Hepatocyte (in vitro differentiated cells): Measurements from ENCODE around the gene KIRREL3. TPM values are rescaled to one million over a fixed set of nuclear protein-coding genes. Genes with fewer than 3 reads are reported as not detected.
A peak's percentile ranks its signal among the peaks of the same experiment; 100 is the strongest.

ENCODE experiments used
- DNase-seq: peaks from one replicate; pipeline ENCODE4 v3.0.0-alpha.2; 2016; ENCODE audit warnings: low spot score
- H2AFZ ChIP-seq: fragments of 200-600 bp; sonication (generic); 2 replicates; pipeline ENCODE4 v1.6.0; 2016; ENCODE audit warnings: antibody characterized with exemption, mild to moderate bottlenecking
- H3K27ac ChIP-seq: fragments of 200-600 bp; sonication (generic); 2 replicates; pipeline ENCODE4 v1.5.1; 2016; ENCODE audit warnings: mild to moderate bottlenecking
- H3K27me3 ChIP-seq: fragments of 200-600 bp; sonication (generic); 2 replicates; pipeline ENCODE4 v1.6.1; 2016
- H3K36me3 ChIP-seq: fragments of 200-600 bp; sonication (generic); replicated peaks from 2 replicates; pipeline ENCODE4 v1.5.1; 2016; ENCODE audit warnings: low read depth; ENCODE audit not compliant: insufficient read depth
- H3K4me1 ChIP-seq: fragments of 200-600 bp; sonication (generic); 2 replicates; pipeline ENCODE4 v1.5.1; 2016; ENCODE audit warnings: mild to moderate bottlenecking, moderate library complexity; ENCODE audit not compliant: insufficient read depth
- H3K4me2 ChIP-seq: fragments of 200-600 bp; sonication (generic); 2 replicates; pipeline ENCODE4 v1.6.0; 2016
- H3K4me3 ChIP-seq: fragments of 200-600 bp; sonication (generic); 2 replicates; pipeline ENCODE4 v1.5.1; 2016; ENCODE audit warnings: mild to moderate bottlenecking
- H3K79me2 ChIP-seq: fragments of 200-600 bp; sonication (generic); 2 replicates; pipeline ENCODE4 v1.6.0; 2017; ENCODE audit warnings: mild to moderate bottlenecking
- H3K9me2 ChIP-seq: fragments of 200-600 bp; sonication (generic); replicated peaks from 2 replicates; pipeline ENCODE4 v1.6.0; 2017; ENCODE audit warnings: mild to moderate bottlenecking; ENCODE audit not compliant: insufficient read depth
- H3K9me3 ChIP-seq: fragments of 200-600 bp; sonication (generic); 2 replicates; pipeline ENCODE4 v1.5.1; 2016; ENCODE audit warnings: low read depth, mild to moderate bottlenecking
- H4K20me1 ChIP-seq: fragments of 200-600 bp; sonication (generic); 2 replicates; pipeline ENCODE4 v1.6.0; 2016; ENCODE audit warnings: mild to moderate bottlenecking; ENCODE audit not compliant: insufficient read depth, poor library complexity, severe bottlenecking
- EZH2 ChIP-seq: fragments of 200-600 bp; sonication (generic); IDR thresholded peaks from 2 replicates; pipeline ENCODE4 v1.6.1; 2016; ENCODE audit warnings: antibody characterized with exemption, mild to moderate bottlenecking, borderline replicate concordance
- EZH2phosphoT487 ChIP-seq: fragments of 200-600 bp; sonication (generic); IDR thresholded peaks from one replicate; pipeline ENCODE4 v1.6.1; 2018; ENCODE audit warnings: antibody characterized with exemption, mild to moderate bottlenecking, low read depth, moderate library complexity; ENCODE audit not compliant: unreplicated experiment, severe bottlenecking
- WGBS: methylation state at CpG from one replicate; pipeline ENCODE4 v1.1.6; 2016; ENCODE audit warnings: low lambda C conversion rate; ENCODE audit errors: missing lambda C conversion rate; 5-methylcytosine and 5-hydroxymethylcytosine counted together
- polyA plus RNA-seq: library from polyadenylated mRNA; unstranded; fragments of >200 nt; fragmentation: Nextera tagmentation; extraction: Ambion mirVana; gene quantifications from 2 replicates; pipeline ENCODE4 v1.2.1, GENCODE V29; 2016
- total RNA-seq: library from RNA; depleted of rRNA; stranded (reverse); fragments of >200 nt; gene quantifications from 2 replicates; pipeline ENCODE4 v1.2.3, GENCODE V29; 2014
- TF ChIP-seq, protein P1 (sequence below): fragments of 200-600 bp; sonication (generic); IDR thresholded peaks from 2 replicates; pipeline ENCODE4 v1.5.1; 2016; ENCODE audit warnings: antibody characterized with exemption, mild to moderate bottlenecking; ENCODE audit not compliant: poor library complexity

The KIRREL3 gene
- total and polyA plus RNA-seq, 2 experiments from 2014 or later: 0.33 to 0.86 TPM

DNA sequence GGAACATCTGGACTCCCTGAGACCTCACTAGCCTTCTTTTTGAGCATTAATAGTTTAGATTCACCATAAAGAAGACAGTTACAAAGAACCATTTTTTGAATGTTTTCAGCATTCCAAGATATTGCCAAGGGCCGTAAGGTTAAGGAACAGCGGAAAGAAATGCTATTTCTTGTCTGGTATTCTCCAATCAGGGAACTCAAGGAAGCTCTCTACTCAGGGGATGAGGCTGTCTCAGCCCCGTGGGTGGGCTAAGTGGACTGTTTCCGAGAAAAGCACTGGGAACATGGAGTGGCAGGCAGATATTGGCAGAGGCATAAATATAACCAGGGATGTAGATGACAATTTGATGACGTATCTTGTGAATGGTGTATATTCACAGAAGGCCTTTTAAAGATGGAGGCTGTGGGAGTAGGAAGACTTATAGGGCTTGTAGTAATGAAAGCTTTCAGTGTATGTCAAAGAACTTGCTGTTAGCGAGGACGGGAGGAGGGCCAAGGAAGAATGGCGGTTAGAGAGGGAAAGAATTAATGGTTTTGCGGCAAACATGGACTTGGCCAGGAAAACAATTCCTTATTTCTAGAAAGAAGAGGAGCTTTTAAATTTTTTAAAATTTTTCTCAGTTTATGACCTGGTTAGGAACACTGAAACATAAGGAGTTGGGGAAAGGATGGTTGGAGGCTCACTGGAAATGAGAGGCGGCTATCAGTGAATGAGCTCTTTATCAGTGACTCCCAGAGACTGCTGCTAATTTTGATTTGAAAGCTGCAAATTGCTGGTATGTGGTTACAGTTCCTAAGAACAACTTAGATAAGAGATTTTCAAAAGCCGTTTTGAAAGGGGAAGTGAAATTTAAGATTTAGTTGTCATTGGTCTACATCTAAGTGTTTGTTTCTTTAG is 580.5 kb downstream of the KIRREL3 start:
- H3K79me2 ChIP-seq: no peaks in the 10 kb centered on the region
- no peak overlapping the region for H3K4me3 ChIP-seq
- no peak overlapping the region for H3K4me2 ChIP-seq
- TF ChIP-seq, protein P1, sequence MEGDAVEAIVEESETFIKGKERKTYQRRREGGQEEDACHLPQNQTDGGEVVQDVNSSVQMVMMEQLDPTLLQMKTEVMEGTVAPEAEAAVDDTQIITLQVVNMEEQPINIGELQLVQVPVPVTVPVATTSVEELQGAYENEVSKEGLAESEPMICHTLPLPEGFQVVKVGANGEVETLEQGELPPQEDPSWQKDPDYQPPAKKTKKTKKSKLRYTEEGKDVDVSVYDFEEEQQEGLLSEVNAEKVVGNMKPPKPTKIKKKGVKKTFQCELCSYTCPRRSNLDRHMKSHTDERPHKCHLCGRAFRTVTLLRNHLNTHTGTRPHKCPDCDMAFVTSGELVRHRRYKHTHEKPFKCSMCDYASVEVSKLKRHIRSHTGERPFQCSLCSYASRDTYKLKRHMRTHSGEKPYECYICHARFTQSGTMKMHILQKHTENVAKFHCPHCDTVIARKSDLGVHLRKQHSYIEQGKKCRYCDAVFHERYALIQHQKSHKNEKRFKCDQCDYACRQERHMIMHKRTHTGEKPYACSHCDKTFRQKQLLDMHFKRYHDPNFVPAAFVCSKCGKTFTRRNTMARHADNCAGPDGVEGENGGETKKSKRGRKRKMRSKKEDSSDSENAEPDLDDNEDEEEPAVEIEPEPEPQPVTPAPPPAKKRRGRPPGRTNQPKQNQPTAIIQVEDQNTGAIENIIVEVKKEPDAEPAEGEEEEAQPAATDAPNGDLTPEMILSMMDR: no peak
- TF ChIP-seq EZH2phosphoT487 (no peak), EZH2 (no peak)
- H3K4me1 ChIP-seq: peaks cover 17% of the 10 kb centered on the region
- no peaks in the 10 kb centered on the region for H4K20me1 ChIP-seq
- no peak overlapping the region for H2AFZ ChIP-seq
- H3K27me3 ChIP-seq: no peaks in the 10 kb centered on the region
- H3K9me3 ChIP-seq: no peaks in the 10 kb centered on the region
- WGBS: 71% methylated on average over 11 of the region's 11 CpGs
- H3K9me2 ChIP-seq: no peaks in the 10 kb centered on the region
- DNase-seq: no peak
- no peaks in the 10 kb centered on the region for H3K36me3 ChIP-seq
- H3K27ac ChIP-seq: peak overlapping the region; percentile 61

DNA sequence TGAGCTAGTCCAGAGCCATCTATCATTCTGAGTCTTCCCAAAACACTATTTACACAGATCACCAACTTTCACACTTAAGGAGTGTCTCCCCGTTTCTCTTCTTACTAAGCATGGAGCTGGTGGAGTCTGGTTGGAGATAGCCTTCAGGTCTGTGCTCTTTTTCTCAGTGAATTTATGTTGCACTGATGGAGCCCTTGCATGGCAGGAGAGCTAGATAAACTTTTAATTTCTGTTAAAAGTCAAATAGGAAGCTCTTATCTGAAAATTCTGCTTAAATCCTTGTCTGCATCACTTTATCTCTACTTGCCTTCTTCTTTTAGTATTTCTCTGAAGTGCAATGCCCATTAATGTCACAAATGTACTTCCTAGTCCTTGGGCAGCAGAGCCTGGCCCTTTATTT is 581.7 kb downstream of the KIRREL3 start:
- Histone ChIP-seq H3K9me3 (no peaks in the 10 kb centered on the region), H3K4me1 (peaks cover 22% of the 10 kb centered on the region), H2AFZ (no peak overlapping the region), H3K4me3 (no peak overlapping the region), H3K27me3 (no peaks in the 10 kb centered on the region), H3K4me2 (no peak overlapping the region), H3K36me3 (no peaks in the 10 kb centered on the region), H3K9me2 (no peaks in the 10 kb centered on the region), H4K20me1 (no peaks in the 10 kb centered on the region), H3K79me2 (no peaks in the 10 kb centered on the region), H3K27ac (no peak overlapping the region)
- WGBS: 0% methylated on average over 1 of the region's 1 CpG
- TF ChIP-seq EZH2phosphoT487: no peak
- TF ChIP-seq, protein P1: no peak
- no peak for TF ChIP-seq EZH2
- DNase-seq: no peak

DNA sequence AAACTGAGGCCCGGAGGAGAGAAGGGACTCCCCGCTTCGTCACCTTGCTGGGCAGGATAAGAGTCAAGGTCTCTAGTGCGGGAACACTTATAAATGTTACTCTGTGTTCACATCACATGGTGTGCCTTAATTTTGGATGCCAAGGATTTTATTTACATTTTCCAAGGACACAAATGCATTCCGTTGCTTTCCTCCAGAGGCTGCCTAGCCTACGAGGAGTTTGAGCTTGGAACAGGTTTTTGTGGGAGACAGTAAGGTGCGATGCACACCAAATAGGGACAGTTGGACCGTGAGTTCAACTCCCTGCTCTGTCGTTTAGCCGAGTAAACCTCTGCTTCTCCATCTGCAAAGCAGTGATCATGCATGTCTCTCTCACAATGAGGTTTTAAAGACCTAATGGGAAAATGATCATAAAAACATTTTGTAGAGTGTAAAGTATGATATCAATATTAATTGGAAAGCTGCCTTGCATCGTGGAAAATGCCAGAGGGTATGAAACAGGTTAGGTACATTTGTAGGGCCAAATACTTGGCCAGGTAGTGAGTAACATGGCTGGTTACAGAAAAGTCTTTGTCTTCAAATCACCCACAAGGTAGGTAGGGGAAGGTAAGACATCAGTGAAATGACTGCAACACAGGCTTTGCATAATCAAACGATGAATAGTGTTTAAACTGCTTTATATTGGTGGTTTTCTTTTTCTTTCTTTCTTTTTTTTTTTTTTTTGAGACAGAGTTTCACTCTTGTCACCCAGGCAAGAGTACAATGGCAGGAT is 583.3 kb downstream of the KIRREL3 start:
- Histone ChIP-seq H3K79me2 (no peaks in the 10 kb centered on the region), H3K9me2 (no peaks in the 10 kb centered on the region), H3K27me3 (no peaks in the 10 kb centered on the region), H4K20me1 (no peaks in the 10 kb centered on the region), H3K4me2 (peak overlapping the region; percentile 78), H3K4me3 (no peak overlapping the region), H3K9me3 (no peaks in the 10 kb centered on the region), H3K4me1 (peaks cover 22% of the 10 kb centered on the region), H3K27ac (peak overlapping the region; percentile 91), H3K36me3 (no peaks in the 10 kb centered on the region), H2AFZ (peak overlapping the region; percentile 18)
- TF ChIP-seq, protein P1: no peak
- no peak for DNase-seq
- 87% methylated on average over 12 of the region's 12 CpGs for WGBS
